HepG2 (cell line): ENCODE results near the gene PRDX2. TPM values are rescaled to one million over a fixed set of nuclear protein-coding genes. Genes with fewer than 3 reads are reported as not detected.
A peak's percentile ranks its signal among the peaks of the same experiment; 100 is the strongest.

Experiments used
- GMEB2 ChIP-seq: IDR thresholded peaks from 2 replicates; pipeline ENCODE4 v1.6.1; 2016; ENCODE audit warnings: missing biosample characterization, missing genetic modification reagents, low read depth
- MXD1 ChIP-seq: sonication (generic); formaldehyde crosslinking; IDR thresholded peaks from 2 replicates; pipeline ENCODE4 v1.4.0; 2020; ENCODE audit warnings: mild to moderate bottlenecking, missing genetic modification reagents
- NFAT5 ChIP-seq: sonication (generic); formaldehyde crosslinking; IDR thresholded peaks from 2 replicates; pipeline ENCODE4 v1.4.0; 2020; ENCODE audit warnings: missing genetic modification reagents
- PATZ1 ChIP-seq: sonication (generic); formaldehyde crosslinking; IDR thresholded peaks from 2 replicates; pipeline ENCODE4 v1.4.0; 2020; ENCODE audit warnings: missing genetic modification reagents
- RAD21 ChIP-seq: fragments of 450-650 bp; formaldehyde crosslinking; IDR thresholded peaks from 2 replicates; pipeline ENCODE4 v1.5.0; 2020; ENCODE audit warnings: mild to moderate bottlenecking
- REST ChIP-seq, 2 experiments: IDR thresholded peaks; 2 replicates each; pipeline ENCODE4 v1.6.1; 2011 to 2012; ENCODE audit warnings: low read length in 2 of 2, borderline replicate concordance in 1 of 2, low read depth in 1 of 2, mild to moderate bottlenecking in 1 of 2, moderate library complexity in 1 of 2
- TAF1 ChIP-seq: sonication (generic); formaldehyde crosslinking; IDR thresholded peaks from 2 replicates; pipeline ENCODE4 v1.4.0; 2020; ENCODE audit warnings: missing genetic modification reagents
- ZBTB25 ChIP-seq: IDR thresholded peaks from 2 replicates; pipeline ENCODE4 v1.6.1; 2018; ENCODE audit warnings: missing genetic modification reagents
- ZFP37 ChIP-seq: sonication (generic); formaldehyde crosslinking; IDR thresholded peaks from 2 replicates; pipeline ENCODE4 v1.4.0; 2020; ENCODE audit warnings: missing genetic modification reagents, borderline replicate concordance
- ZNF749 ChIP-seq: sonication (generic); formaldehyde crosslinking; IDR thresholded peaks from 2 replicates; pipeline ENCODE4 v1.8.0; 2022; ENCODE audit warnings: mild to moderate bottlenecking, missing genetic modification reagents, moderate library complexity, borderline replicate concordance
- ZNF777 ChIP-seq: sonication (generic); formaldehyde crosslinking; IDR thresholded peaks from 2 replicates; pipeline ENCODE4 v1.4.0; 2020; ENCODE audit warnings: missing genetic modification reagents
- polyA plus RNA-seq, 8 experiments: library from polyadenylated mRNA; depleted of rRNA in 3 of 8; stranded (reverse) in 7 of 8; unstranded in 1 of 8; fragments of >200 nt; fragmentation: Illumina TruSeq in 4 of 8; extraction: Trizol in 4 of 8; gene quantifications; 2 replicates each; pipeline versions ENCODE4 v1.2.1 to v1.2.3, GENCODE V29; 2011 to 2016; ENCODE audit warnings: low read depth in 4 of 8, missing spikeins in 1 of 8, mixed read lengths in 1 of 8; ENCODE audit not compliant: insufficient read depth in 1 of 8
- total RNA-seq, 5 experiments: library from RNA; depleted of rRNA; stranded (reverse); fragments of >200 nt; fragmentation: Illumina TruSeq; extraction: Trizol; gene quantifications; 2 replicates each; pipeline ENCODE4 v1.2.3, GENCODE V29; 2016; ENCODE audit warnings: low read depth in 1 of 5

The PRDX2 gene
- total and polyA plus RNA-seq, 2 of the 13 experiments (the other 11 are each of a cell fraction or from before 2014, with no cell fraction given): 218 to 381 TPM

GRCh38 chr19:12789904-12790619 lies 11.5 kb downstream of the PRDX2 start (continued):
- TF ChIP-seq NFAT5 (no peak), TAF1 (CRISPR knock-in tag) (peak; percentile 56; the same call in 1 of the 2 replicates), ZFP37 (CRISPR knock-in tag) (0 out of 2 replicates have a peak, but pooled peaks have one; percentile 21), ZNF749 (CRISPR knock-in tag) (peak; percentile 43; the same call in 1 of the 2 replicates), MXD1 (CRISPR knock-in tag) (peak; percentile 61; the same call in 1 of the 2 replicates), PATZ1 (peak; percentile 80), REST (IDR thresholded peaks at IDR 0.05; ENCODE audit: borderline replicate concordance in 1 of 2, low read depth in 1 of 2, low read length in 2 of 2) (no peak), GMEB2 (CRISPR knock-in tag) (no peak), ZNF777 (CRISPR knock-in tag) (peak; percentile 98), RAD21 (peak; percentile 30; the same call in 1 of the 2 replicates), ZBTB25 (CRISPR knock-in tag) (peak; percentile 59; the same call in 1 of the 2 replicates)
